Measurements from ENCODE around the gene MCAT. TPM values are rescaled to one million over a fixed set of nuclear protein-coding genes. Genes with fewer than 3 reads are reported as not detected.
A peak's percentile ranks its signal among the peaks of the same experiment; 100 is the strongest.

MCAT gene, protein sequence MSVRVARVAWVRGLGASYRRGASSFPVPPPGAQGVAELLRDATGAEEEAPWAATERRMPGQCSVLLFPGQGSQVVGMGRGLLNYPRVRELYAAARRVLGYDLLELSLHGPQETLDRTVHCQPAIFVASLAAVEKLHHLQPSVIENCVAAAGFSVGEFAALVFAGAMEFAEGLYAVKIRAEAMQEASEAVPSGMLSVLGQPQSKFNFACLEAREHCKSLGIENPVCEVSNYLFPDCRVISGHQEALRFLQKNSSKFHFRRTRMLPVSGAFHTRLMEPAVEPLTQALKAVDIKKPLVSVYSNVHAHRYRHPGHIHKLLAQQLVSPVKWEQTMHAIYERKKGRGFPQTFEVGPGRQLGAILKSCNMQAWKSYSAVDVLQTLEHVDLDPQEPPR
- total RNA-seq (2014; rRNA removed; shearing (Covaris generic)): 23.4 and 35.6 TPM in 2 replicates

GRCh38 chr22:43142880-43143562 lies at the start of gene MCAT:
TSS of gene MCAT (minus strand) at chr22:43143398. CDS start at chr22:43143348, 50 bp downstream.
- in situ Hi-C loops (cut with HindIII; ENCODE audit: low sequenced_read_pairs): no loop called here
- peak; percentile 74 for DNase-seq (ENCODE audit: low spot score)

DNA sequence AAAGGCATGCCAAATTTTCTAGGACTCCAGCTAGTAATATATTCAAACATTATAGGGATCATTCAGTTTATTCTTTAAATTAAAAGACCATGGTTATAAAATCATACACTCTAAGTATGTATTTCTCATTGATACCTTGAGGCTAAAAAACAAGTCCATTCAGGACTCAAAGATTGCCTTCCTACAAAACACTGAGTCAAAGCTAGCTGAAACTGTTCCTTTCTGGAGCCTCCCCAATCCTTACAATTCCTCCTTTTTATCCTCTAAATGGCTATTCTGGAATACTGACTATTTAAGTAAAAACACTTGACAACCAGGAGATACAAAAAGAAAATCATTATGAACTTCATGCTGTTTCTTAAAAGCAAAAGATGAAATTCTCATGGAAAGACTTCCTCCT lies 48.6 kb upstream of the MCAT start:
- in situ Hi-C loops (cut with HindIII; ENCODE audit: low sequenced_read_pairs): no loop called here
- DNase-seq (ENCODE audit: low spot score): no peak

DNA sequence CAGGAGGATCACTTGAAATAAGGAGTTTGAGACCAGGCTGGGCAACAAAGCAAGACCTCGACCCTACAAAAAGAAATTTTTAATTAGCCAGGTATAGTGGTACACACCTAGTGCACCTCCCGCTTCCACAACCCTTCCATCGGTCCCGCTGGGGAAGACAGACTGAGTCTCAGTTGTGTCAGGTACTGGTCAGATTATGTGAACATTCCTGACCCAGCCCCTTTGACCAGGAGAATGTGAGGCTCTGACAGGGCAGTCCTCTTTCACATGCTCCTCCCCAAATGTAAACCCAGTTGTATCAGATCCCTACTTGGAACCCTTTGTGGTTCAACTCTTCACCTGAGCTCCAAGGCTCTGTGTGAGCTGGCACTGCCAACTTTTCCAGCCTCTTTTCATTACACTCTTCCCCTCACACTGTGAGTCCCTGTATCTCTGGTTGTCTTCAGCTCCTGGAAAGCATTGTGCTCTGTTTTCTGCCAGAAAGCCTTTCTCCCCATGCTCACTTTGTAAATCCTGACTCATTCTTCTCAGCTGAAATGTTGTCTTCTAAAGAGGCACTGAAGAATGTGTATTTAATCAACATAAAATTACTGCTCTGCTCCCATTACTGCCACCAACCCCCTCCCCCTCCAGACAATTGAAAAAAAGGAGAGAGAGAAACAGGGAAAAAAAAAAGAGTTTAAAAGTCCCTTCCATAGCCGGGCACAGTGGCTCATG lies 45.8 kb upstream of the MCAT start:
- no peak for DNase-seq (ENCODE audit: low spot score)
- in situ Hi-C loops (cut with HindIII; ENCODE audit: low sequenced_read_pairs): no loop called here

DNA sequence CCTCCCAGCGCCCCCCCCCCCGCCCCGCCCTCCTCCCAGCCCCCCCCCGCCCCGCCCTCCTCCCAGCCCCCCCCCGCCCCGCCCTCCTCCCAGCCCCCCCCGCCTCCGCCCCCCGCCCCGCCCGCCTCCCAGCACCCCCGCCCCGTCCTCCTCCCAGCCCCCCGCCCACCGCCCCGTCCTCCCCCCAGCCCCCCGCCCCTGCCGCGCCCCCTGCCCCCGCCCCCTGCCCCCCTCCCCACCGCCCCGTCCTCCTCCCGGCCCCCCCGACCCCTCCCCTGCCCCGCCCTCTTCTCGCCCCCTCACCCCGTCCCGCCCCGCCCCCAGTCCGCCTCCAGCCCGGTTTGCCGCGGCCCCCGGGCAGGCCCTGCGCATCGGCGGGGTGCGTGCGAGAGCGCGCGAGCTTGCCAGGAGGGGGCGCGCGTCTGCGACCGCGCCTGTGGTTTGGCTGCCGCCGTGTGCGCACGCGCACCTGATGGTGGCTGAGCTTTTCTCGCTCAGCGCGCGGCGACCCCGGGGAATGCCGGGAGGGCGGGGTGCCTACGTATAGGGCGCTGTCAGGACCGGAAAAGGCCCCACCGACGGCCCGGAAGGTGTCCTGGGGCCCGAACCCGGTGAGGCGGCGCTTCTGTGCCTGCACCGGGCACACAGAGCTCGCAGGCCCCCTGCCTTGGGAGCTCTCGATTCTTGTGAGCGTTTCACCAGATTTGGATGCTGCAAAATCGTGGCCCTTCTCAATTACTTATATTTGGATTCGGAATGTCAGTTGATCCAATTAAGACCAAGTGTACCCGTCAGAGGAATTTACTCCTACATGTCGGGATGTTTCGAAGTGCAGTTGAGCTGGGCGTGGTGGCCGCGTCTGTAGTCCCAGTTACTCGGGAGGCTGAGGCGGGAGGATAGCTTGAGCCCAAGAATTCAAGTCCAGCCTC lies 44.2 kb upstream of the MCAT start:
- peak; percentile 90 for DNase-seq (ENCODE audit: low spot score)
- in situ Hi-C loops (cut with HindIII; ENCODE audit: low sequenced_read_pairs): no loop called here

DNA sequence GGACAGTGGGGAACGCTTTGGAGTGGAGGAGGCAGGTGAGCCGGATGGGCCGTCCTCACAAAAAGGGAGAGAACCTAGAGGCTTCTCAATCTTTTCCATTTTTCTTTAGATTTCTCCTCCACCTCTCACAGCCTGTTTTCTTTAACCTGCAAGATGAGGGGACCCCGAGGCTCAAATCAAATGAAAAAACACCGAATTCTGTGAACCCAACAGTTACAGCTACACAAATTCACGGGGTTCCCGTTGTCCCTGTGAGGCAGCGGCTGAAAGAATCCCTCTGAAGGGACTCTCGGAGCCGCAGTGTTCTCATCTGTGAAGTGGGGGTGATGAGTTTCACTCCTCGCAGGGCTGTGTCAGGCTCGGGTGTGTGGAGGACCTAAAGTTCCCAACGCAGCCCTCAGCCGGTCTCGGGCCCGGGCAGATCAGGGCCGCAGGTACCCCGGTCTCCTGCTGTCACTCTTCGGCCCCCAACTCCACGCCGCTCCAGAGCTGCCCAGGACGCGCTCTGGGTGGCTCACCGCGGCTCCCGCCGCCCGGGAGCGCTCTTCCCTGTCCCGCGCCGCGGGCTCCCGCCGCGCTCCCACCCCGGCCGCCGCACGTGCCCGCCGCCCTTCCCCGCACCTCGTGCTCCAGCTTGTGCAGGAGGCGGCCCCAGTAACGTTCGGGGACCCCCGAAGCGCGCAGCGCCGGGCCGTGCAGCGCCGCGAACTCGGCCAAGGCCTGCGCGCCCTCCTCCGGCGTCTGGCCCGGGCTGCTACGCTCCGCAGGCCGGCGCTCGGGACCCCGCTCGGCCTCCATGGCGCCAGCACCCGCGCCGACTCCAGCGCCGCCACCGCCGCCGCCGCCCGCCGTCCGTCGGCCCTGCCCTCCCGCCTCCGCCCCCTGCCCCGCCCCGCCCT lies 43.3 kb upstream of the MCAT start, which contains the start of gene TTLL12:
Gene TTLL12, minus strand, starts transcription at position 863 of the 899 bp plus-strand sequence. Its CDS starts 65 bp downstream, at position 798.
- peak; percentile 43 for DNase-seq (ENCODE audit: low spot score)
- in situ Hi-C loops (cut with HindIII; ENCODE audit: low sequenced_read_pairs): no loop called here

DNA sequence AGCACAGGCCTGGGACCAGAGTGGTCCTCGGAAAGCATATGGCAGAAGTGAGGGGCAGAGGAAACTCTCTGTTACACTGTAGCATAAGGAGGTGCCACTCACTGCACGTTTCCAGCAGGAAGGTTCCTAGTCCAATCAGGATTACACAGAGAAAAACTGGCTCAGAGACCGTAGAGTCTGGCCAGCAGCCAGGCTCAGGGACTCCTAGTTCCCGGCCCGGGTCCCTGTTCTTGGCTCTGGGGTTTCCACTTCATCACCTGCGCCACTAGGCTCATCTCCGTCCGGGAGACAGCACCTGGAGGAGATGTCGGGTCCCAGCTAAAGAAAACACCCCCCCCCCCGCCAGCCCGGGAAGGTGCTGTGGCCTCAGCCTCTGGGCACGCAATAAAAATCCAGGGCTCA lies 42.7 kb upstream of the MCAT start:
- in situ Hi-C loops (cut with HindIII; ENCODE audit: low sequenced_read_pairs): no loop called here
- peak; percentile 85 for DNase-seq (ENCODE audit: low spot score)

- in situ Hi-C loops (cut with HindIII; ENCODE audit: low sequenced_read_pairs): no loop called here
- DNase-seq (ENCODE audit: low spot score): no peak
Observed at GRCh38 chr22:43183496-43184277, 40.5 kb upstream of the MCAT start.

DNA sequence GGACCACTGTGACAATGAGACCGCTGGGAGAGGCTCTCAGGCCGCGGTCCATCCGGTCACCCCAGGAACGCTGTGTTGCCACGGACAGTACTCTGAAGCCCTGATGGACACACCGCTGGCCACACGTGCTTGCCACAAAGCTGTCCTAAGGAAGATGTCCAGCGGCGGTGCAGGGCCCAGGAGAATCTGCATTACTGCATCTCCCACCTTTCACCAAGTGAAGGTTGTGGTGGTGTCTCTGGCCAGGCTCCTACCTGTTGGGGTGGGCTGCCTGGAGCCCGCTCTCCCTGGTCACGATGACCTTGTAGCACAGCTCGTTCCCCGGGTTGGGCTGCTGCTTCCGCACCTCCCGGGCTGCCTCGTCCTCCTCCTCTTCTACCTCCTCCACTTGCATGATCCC lies 39.5 kb upstream of the MCAT start:
- in situ Hi-C loops (cut with HindIII; ENCODE audit: low sequenced_read_pairs): no loop called here
- no peak for DNase-seq (ENCODE audit: low spot score)

DNA sequence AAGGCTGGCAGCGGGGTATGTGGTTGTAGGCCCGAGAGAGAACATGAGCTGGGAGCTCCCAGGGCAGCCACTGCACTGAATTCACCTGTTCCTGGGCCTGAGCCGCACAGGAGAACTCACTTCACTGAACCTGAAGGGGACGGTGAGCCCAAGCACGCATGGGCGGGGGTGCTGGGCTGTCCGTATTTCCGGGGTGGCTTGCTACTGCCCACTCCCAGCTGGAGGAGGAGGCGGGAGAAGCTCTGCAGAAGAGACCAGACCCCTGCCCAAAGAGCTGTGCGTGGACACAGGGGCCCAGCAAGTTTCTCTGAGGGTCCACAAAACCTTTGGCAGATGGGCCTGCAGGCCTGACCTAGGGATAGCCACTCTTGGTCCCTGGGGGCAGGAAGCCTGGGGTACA lies 38.9 kb upstream of the MCAT start:
- in situ Hi-C loops (cut with HindIII; ENCODE audit: low sequenced_read_pairs): no loop called here
- no peak for DNase-seq (ENCODE audit: low spot score)

GRCh38 chr22:43181321-43182076 lies 38.3 kb upstream of the MCAT start:
- DNase-seq (ENCODE audit: low spot score): no peak
- in situ Hi-C loops (cut with HindIII; ENCODE audit: low sequenced_read_pairs): no loop called here

GRCh38 chr22:43180670-43181069 lies 37.5 kb upstream of the MCAT start:
- in situ Hi-C loops (cut with HindIII; ENCODE audit: low sequenced_read_pairs): no loop called here
- no peak for DNase-seq (ENCODE audit: low spot score)

DNA sequence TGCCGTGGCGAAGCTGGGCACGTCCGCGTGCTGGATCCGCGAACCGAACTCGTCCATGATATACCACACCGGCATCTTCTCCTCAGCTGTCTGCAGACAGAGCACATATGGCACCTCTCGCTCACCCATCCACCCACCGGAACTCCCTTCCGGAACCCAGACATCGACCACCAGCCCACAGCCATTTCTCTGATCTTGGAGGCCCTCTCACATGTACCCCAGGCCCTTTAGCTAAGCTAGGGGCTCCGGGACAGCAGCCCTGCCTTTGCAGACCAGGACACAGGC lies 36.7 kb upstream of the MCAT start:
- no peak for DNase-seq (ENCODE audit: low spot score)
- in situ Hi-C loops (cut with HindIII; ENCODE audit: low sequenced_read_pairs): no loop called here

DNA sequence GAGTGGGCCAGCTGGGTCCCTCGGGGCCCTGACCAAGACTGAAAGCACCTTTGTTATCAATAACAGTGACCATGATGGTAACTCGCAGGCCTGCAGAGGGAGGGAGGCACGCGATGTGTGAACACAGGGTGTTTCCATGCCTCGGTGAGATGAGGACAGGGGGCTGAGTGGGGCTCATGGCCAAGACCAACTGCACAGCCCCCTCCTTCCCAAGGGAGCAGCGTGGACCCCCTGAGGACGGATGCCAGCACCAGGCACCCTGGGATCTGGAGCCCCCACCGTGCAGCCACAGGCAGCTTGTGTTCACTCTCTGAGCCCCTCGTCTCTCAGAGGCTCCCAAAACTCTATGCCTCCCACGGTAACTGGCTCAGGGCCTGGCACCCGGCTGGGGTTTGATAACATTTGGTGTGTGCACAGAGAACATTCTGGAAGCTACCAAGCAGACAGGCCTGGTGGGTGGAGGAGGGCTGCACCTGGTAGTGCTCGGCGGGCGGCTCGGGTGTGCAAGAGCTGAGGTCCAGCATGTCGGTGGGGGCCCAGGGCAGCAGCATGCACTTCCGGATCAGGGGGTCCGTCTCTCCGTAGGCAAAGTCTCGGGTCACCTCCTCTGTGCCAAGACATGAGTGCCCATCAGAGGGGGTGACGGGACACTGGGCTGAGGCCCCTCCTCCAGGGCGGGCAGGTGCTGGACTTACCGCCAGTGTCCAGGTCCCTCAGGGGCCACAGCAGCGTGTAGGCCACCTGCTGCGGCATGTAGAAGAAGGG lies 36.1 kb upstream of the MCAT start:
- DNase-seq (ENCODE audit: low spot score): no peak
- in situ Hi-C loops (cut with HindIII; ENCODE audit: low sequenced_read_pairs): no loop called here

DNA sequence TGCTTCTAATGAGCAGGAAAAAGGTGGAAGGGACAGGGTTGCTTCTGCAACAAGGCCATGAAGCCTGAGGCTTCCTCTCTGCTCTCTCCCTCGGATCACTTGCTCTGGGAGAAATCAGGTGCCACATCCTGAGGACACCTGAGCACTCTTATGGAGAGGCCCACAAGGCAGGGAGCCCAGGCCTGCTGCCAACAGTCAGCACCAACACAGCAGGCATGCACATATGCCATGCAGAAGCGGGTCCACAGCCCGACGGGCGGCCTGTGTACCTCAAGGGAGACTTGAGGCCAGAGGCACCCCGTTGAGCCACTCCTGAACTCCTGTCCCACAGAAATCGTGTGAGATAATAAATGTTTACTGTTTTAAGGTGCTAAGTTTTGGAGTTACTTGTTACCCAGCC lies 34.3 kb upstream of the MCAT start:
- in situ Hi-C loops (cut with HindIII; ENCODE audit: low sequenced_read_pairs): no loop called here
- DNase-seq (ENCODE audit: low spot score): no peak

GRCh38 chr22:43176090-43176489 lies 32.9 kb upstream of the MCAT start:
- in situ Hi-C loops (cut with HindIII; ENCODE audit: low sequenced_read_pairs): no loop called here
- no peak for DNase-seq (ENCODE audit: low spot score)

- in situ Hi-C loops (cut with HindIII; ENCODE audit: low sequenced_read_pairs): no loop called here
- DNase-seq (ENCODE audit: low spot score): no peak
Observed at GRCh38 chr22:43174941-43175531, 31.8 kb upstream of the MCAT start.

Measured in G401 (cell line).